Measurements from ENCODE around the gene SLC35D2.

GRCh38 chr9:96417051-96417586 is 33.6 kb upstream of the SLC35D2 start:
- peak in 2 of 5 experiments; percentile 17 to 44 for TF ChIP-seq CTCF (IDR thresholded peaks at IDR 0.05)
- peak; percentile 90 for TF ChIP-seq POLR2A (IDR thresholded peaks at IDR 0.05)
- TF ChIP-seq EP300 (IDR thresholded peaks at IDR 0.05; ENCODE audit: low read depth), result peak; percentile 14
- peak; percentile 83 to 96 (median 92) for TF ChIP-seq POLR2AphosphoS5 (IDR thresholded peaks at IDR 0.05)
